Central memory CD8-positive, alpha-beta T cell (primary cell): ENCODE measurements around the gene GLTPD2.

Source experiments
- ATAC-seq: fragments of 150-1000 bp; cut with Tn5 transposase; replicated peaks from 2 replicates; pipeline ENCODE4 v1.10.0; 2022; ENCODE audit warnings: mild to moderate bottlenecking, moderate FRiP score, moderate number of reproducible peaks; ENCODE audit not compliant: poor library complexity, severe bottlenecking; ENCODE audit errors: extremely low read depth
- DNase-seq, 2 donors: peaks; one replicate each; pipeline ENCODE4 v3.0.0; 2021; ENCODE audit warnings: low spot score in 2 of 2
- H3K27ac Mint-ChIP-seq: one replicate; pipeline ENCODE4 v1.8.0; 2022; ENCODE audit warnings: low read depth, mild to moderate bottlenecking, moderate library complexity, mixed read lengths
- H3K27me3 Mint-ChIP-seq: one replicate; pipeline ENCODE4 v1.8.0; 2022; ENCODE audit warnings: mixed read lengths
- H3K36me3 Mint-ChIP-seq: one replicate; pipeline ENCODE4 v1.8.0; 2022; ENCODE audit warnings: mild to moderate bottlenecking, moderate library complexity, mixed read lengths; ENCODE audit not compliant: insufficient read depth
- H3K4me1 Mint-ChIP-seq: one replicate; pipeline ENCODE4 v1.8.0; 2022; ENCODE audit warnings: mixed read lengths
- H3K4me3 Mint-ChIP-seq: one replicate; pipeline ENCODE4 v1.8.0; 2022; ENCODE audit warnings: mild to moderate bottlenecking, moderate library complexity, mixed read lengths
- H3K9me3 Mint-ChIP-seq: one replicate; pipeline ENCODE4 v1.8.0; 2022; ENCODE audit warnings: mixed read lengths

Gene GLTPD2

DNA sequence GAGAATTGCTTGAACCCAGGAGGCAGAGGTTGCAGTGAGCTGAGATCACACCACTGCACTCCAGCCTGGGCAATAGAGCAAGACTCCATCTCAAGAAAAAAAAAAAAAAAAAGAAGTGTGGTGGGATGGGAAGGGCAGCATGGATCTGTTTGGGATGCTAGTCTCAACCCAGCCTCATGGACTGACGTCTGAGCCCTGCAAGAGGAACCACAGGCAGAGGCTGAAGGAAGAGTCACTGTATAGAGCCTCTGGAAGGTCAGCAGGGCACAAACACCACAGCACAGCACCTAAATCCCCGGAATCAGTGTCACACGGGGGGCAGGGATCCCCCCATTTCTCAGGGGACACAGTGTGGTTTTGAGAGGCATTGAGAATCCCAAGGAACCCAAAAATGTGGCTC, 38.2 kb upstream of the GLTPD2 start:
- H3K4me1 Mint-ChIP-seq: peaks cover 13% of the 10 kb centered on the region
- H3K9me3 Mint-ChIP-seq: no peaks in the 10 kb centered on the region
- no peak for DNase-seq
- no peak overlapping the region for H3K27ac Mint-ChIP-seq
- peaks cover 73% of the 10 kb centered on the region for H3K27me3 Mint-ChIP-seq
- no peak for ATAC-seq
- no peak overlapping the region for H3K4me3 Mint-ChIP-seq
- H3K36me3 Mint-ChIP-seq: no peaks in the 10 kb centered on the region

DNA sequence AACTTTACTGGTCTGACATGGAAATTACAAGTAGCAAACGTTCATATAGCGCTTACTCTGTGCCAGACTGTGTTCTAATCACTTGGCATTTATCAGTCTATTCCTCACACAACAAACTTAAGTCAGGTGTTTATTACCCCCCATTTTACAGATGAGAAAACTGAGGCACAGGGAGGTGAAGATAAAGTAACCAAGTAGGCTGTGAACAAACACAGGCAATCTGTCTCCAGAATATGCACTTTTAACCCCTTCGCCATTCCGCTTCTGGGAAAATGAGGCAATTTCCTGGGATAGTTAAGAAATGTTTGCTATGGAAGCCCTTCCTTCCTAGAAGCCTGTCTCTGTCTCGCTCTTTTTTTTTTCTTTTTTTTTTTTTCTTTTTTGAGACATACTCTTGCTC, 36.8 kb upstream of the GLTPD2 start:
- no peak overlapping the region for H3K27ac Mint-ChIP-seq
- H3K4me3 Mint-ChIP-seq: no peak overlapping the region
- no peaks in the 10 kb centered on the region for H3K9me3 Mint-ChIP-seq
- H3K27me3 Mint-ChIP-seq: peaks cover 73% of the 10 kb centered on the region
- DNase-seq (no peak), ATAC-seq (no peak)
- peaks cover 13% of the 10 kb centered on the region for H3K4me1 Mint-ChIP-seq
- H3K36me3 Mint-ChIP-seq: no peaks in the 10 kb centered on the region

- no peak for ATAC-seq
- Mint-ChIP-seq H3K4me3 (no peak overlapping the region), H3K4me1 (peaks cover 4% of the 10 kb centered on the region), H3K27me3 (peaks cover 73% of the 10 kb centered on the region), H3K36me3 (peaks cover 2% of the 10 kb centered on the region), H3K27ac (no peak overlapping the region), H3K9me3 (no peaks in the 10 kb centered on the region)
- DNase-seq: no peak
These were observed 35.4 kb upstream of the GLTPD2 start for GRCh38 chr17:4753392-4753791.

GRCh38 chr17:4759776-4760236, 29.0 kb upstream of the GLTPD2 start:
- DNase-seq: no peak
- no peak overlapping the region for H3K4me3 Mint-ChIP-seq
- no peaks in the 10 kb centered on the region for H3K4me1 Mint-ChIP-seq
- H3K36me3 Mint-ChIP-seq: peaks cover 2% of the 10 kb centered on the region
- no peaks in the 10 kb centered on the region for H3K9me3 Mint-ChIP-seq
- no peak overlapping the region for H3K27ac Mint-ChIP-seq
- H3K27me3 Mint-ChIP-seq: peaks cover 27% of the 10 kb centered on the region
- no peak for ATAC-seq

- no peaks in the 10 kb centered on the region for H3K9me3 Mint-ChIP-seq
- no peak overlapping the region for H3K27ac Mint-ChIP-seq
- H3K36me3 Mint-ChIP-seq: no peaks in the 10 kb centered on the region
- H3K4me3 Mint-ChIP-seq: no peak overlapping the region
- no peak for DNase-seq
- H3K27me3 Mint-ChIP-seq: peaks cover 22% of the 10 kb centered on the region
- no peak for ATAC-seq
- H3K4me1 Mint-ChIP-seq: no peaks in the 10 kb centered on the region
These were observed 24.2 kb upstream of the GLTPD2 start for GRCh38 chr17:4764595-4764994.

DNA sequence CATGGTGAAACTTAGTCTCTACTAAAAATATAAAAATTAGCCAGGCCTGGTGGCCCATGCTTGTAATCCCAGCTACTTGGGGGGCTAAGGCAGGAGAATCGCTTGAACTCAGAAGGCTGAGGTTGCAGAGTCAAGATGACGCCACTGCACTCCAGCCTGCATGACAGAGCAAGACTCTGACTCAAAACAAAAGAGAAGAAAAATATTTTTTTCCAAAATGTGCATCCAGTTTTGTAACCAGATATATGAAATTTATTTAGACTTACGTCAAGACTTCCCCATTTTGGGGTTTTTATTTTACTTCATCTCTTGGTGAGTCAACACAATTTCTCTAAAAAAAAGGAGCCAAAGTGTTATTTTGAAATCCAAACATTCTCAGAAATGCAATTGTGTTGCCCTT, 22.6 kb upstream of the GLTPD2 start:
- no peak for ATAC-seq
- no peaks in the 10 kb centered on the region for H3K4me1 Mint-ChIP-seq
- H3K27ac Mint-ChIP-seq: no peak overlapping the region
- no peaks in the 10 kb centered on the region for H3K36me3 Mint-ChIP-seq
- H3K4me3 Mint-ChIP-seq: no peak overlapping the region
- H3K27me3 Mint-ChIP-seq: peaks cover 14% of the 10 kb centered on the region
- DNase-seq: no peak
- no peaks in the 10 kb centered on the region for H3K9me3 Mint-ChIP-seq

DNA sequence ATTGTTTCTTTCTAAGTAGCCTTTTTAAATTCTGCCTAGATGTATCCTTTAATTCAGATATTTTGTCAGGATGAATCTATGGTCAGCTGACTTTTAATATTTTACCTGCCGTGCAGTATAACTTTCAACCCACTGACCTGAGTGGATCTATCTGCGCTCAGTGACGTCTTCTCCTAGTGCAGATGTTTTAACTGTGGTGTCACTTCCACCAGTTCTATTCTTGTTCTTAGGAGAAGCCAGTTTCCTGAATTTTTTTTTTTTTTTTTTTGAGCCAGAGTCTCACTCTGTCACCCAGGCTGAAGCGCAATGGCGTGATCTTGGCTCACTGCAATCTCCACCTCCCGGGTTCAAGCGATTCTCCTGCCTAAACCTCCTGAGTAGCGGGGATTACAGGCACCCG, 22.0 kb upstream of the GLTPD2 start:
- ATAC-seq: no peak
- H3K27me3 Mint-ChIP-seq: peaks cover 14% of the 10 kb centered on the region
- no peak overlapping the region for H3K4me3 Mint-ChIP-seq
- no peak for DNase-seq
- H3K36me3 Mint-ChIP-seq: no peaks in the 10 kb centered on the region
- peaks cover 4% of the 10 kb centered on the region for H3K4me1 Mint-ChIP-seq
- H3K27ac Mint-ChIP-seq: no peak overlapping the region
- no peaks in the 10 kb centered on the region for H3K9me3 Mint-ChIP-seq

- Mint-ChIP-seq H3K27me3 (peaks cover 14% of the 10 kb centered on the region), H3K27ac (no peak overlapping the region), H3K4me1 (peaks cover 7% of the 10 kb centered on the region), H3K36me3 (no peaks in the 10 kb centered on the region), H3K4me3 (no peak overlapping the region), H3K9me3 (no peaks in the 10 kb centered on the region)
- no peak for ATAC-seq
- DNase-seq: no peak
These were observed 20.5 kb upstream of the GLTPD2 start for GRCh38 chr17:4768298-4768697.

GRCh38 chr17:4769628-4770027, 19.1 kb upstream of the GLTPD2 start:
- Mint-ChIP-seq H3K36me3 (no peaks in the 10 kb centered on the region), H3K27me3 (peaks cover 14% of the 10 kb centered on the region), H3K4me1 (peaks cover 7% of the 10 kb centered on the region), H3K9me3 (no peaks in the 10 kb centered on the region), H3K27ac (no peak overlapping the region), H3K4me3 (no peak overlapping the region)
- DNase-seq (no peak), ATAC-seq (no peak)

GRCh38 chr17:4771519-4772234, 17.1 kb upstream of the GLTPD2 start, which contains the start of gene TM4SF5:
TSS of gene TM4SF5 (plus strand) at chr17:4771886. CDS start at chr17:4771923, 37 bp downstream.
- DNase-seq (no peak), ATAC-seq (no peak)
- H3K27me3 Mint-ChIP-seq: peaks cover 14% of the 10 kb centered on the region
- H3K4me1 Mint-ChIP-seq: peaks cover 7% of the 10 kb centered on the region
- no peak within 1 kb of the TSS for H3K4me3 Mint-ChIP-seq
- no peaks in the 10 kb centered on the region for H3K9me3 Mint-ChIP-seq
- H3K36me3 Mint-ChIP-seq: no peaks in the 10 kb centered on the region
- no peak within 1 kb of the TSS for H3K27ac Mint-ChIP-seq

DNA sequence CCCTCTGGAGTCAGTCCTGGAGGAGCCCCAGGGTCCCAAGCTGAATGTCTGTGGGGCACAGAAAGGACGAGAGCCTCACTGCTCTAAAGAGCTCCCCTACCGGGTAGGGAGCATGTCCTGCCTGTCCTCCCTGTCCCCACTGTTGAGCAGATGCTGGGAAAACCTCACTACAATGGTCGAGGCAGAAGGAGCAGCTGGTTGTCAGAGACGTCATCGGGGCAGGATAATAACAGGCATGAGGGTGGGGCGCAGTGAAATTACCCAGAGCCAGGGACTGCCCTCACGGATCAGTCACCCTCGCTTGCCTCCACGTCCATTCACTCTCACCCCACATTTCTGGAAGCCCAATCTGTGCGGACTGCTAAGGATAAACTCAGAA, 16.5 kb upstream of the GLTPD2 start:
- Mint-ChIP-seq H3K27me3 (peaks cover 14% of the 10 kb centered on the region), H3K27ac (no peak overlapping the region), H3K4me3 (no peak overlapping the region), H3K36me3 (no peaks in the 10 kb centered on the region), H3K4me1 (peaks cover 7% of the 10 kb centered on the region), H3K9me3 (no peaks in the 10 kb centered on the region)
- ATAC-seq: no peak
- no peak for DNase-seq

DNA sequence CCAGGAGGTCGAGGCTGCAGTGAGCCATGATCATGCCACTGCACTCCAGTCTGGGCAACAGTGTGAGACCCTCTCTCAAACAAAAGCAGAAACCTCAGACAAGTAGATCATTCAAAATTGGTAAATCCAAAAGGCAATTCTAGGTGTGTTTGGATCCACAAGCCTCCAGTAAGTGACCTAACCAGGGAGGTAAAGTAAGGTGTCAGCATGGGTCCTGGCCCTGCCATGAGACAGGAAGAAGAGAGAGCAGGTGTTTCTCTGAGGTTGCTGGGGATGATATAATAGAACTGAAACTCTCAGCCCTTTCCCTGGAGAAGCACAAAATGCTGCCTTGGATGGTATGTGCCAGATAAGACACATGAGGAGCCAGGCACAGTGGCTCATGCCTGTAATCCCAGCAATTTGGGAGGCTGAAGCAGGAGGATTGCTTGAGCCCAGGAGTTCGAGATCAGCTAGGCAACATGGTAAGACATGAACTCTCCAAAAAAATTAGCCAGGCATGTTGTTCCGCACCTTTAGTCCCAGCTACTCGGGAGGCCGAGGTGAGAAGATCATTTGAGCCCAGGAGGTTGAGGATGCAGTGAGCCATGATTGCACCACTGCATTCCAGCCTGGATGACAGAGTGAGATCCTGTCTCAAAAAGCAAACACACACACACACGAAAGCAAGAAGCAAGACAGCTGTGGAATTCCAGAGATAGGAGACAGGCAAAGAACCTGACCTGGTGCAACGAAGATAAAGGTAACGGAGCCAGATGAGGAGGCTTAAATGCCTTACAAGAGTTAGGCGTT, 10.6 kb upstream of the GLTPD2 start:
- Mint-ChIP-seq H3K27ac (no peak overlapping the region), H3K4me1 (peaks cover 7% of the 10 kb centered on the region), H3K36me3 (peaks cover 2% of the 10 kb centered on the region), H3K9me3 (no peaks in the 10 kb centered on the region), H3K27me3 (peaks cover 32% of the 10 kb centered on the region), H3K4me3 (no peak overlapping the region)
- no peak for DNase-seq
- ATAC-seq: no peak
